HL-60 (cell line): ENCODE measurements around the gene NNT.

Source experiments
- DNase-seq, 2 experiments: peaks; one replicate each; pipeline ENCODE4 v3.0.0-alpha.2; 2010 to 2020; ENCODE audit warnings: low read depth in 1 of 2, low spot score in 1 of 2
- H3K27ac ChIP-seq: fragments of 250-450 bp; sonication (Bioruptor Pico); replicated peaks from 2 replicates; pipeline ENCODE4 v1.5.1; 2020; ENCODE audit warnings: mild to moderate bottlenecking, moderate library complexity
- H3K27me3 ChIP-seq: fragments of 250-450 bp; sonication (Bioruptor Pico); 2 replicates; pipeline ENCODE4 v1.5.1; 2021; ENCODE audit warnings: mild to moderate bottlenecking, moderate library complexity; ENCODE audit not compliant: insufficient read depth, poor library complexity, severe bottlenecking
- H3K4me3 ChIP-seq: replicated peaks from 2 replicates; pipeline ENCODE4 v1.5.1; 2011; ENCODE audit warnings: mild to moderate bottlenecking, control low read depth, low read length; ENCODE audit not compliant: insufficient read depth
- GABPA ChIP-seq: IDR thresholded peaks from 2 replicates; pipeline ENCODE4 v1.6.1; 2012; ENCODE audit warnings: low read depth
- POLR2AphosphoS5 ChIP-seq: IDR thresholded peaks from 2 replicates; pipeline ENCODE4 v1.6.1; 2012; ENCODE audit warnings: low read depth
- SPI1 ChIP-seq: IDR thresholded peaks from 2 replicates; pipeline ENCODE4 v1.6.1; 2012; ENCODE audit warnings: low read depth, mild to moderate bottlenecking, borderline replicate concordance
- TF ChIP-seq, protein P1 (sequence below): IDR thresholded peaks from 2 replicates; pipeline ENCODE4 v1.6.1; 2012; ENCODE audit warnings: low read depth; ENCODE audit not compliant: insufficient replicate concordance
- TF ChIP-seq, protein P2 (sequence below): IDR thresholded peaks from one replicate; pipeline ENCODE4 v1.5.1; 2011; ENCODE audit warnings: low read length, control low read depth, inconsistent platforms; ENCODE audit not compliant: insufficient read depth

Gene NNT

DNA sequence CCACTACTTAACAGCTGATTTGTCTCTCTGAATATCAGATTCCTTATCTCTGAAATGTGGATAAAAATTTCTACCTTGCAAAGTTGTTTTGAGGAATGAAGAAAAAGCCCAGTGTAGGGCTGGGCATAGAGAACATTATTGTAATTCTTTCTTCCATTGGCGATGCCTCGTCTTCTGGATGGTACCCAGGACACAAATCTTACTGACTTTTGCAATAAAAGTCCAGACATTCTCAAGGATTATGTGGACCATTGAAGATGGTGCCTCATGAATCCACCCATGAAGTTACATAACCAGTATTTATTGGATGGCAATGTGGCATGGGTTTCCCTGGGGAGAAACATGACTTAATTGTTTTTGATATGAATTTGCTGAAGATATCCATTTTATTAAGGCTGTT lies 33.1 kb downstream of the NNT start:
- H3K27ac ChIP-seq: no peak overlapping the region
- DNase-seq: no peak

DNA sequence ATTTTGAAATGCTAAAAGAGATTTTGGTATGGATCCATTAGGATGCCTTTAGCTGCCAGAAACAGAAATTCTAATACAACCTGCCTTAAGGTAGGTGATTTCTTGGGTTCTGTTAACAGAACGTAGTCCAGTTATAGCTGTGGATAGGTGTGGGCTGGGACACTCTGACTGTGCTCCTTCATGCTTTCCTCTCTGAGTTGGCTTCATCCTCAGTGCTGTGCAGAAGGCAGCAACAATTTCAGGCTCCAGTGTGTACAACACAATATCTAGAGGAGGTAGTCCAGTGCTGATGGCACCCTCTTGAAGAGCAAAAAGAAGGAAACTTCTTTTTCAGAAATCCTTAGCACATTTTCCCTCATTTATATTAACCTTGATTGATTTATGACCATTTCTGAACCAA lies 34.4 kb downstream of the NNT start:
- Histone ChIP-seq H3K27ac (no peak overlapping the region), H3K27me3 (no peaks in the 10 kb centered on the region), H3K4me3 (no peak overlapping the region)
- no peak for DNase-seq
- TF ChIP-seq, protein P1, sequence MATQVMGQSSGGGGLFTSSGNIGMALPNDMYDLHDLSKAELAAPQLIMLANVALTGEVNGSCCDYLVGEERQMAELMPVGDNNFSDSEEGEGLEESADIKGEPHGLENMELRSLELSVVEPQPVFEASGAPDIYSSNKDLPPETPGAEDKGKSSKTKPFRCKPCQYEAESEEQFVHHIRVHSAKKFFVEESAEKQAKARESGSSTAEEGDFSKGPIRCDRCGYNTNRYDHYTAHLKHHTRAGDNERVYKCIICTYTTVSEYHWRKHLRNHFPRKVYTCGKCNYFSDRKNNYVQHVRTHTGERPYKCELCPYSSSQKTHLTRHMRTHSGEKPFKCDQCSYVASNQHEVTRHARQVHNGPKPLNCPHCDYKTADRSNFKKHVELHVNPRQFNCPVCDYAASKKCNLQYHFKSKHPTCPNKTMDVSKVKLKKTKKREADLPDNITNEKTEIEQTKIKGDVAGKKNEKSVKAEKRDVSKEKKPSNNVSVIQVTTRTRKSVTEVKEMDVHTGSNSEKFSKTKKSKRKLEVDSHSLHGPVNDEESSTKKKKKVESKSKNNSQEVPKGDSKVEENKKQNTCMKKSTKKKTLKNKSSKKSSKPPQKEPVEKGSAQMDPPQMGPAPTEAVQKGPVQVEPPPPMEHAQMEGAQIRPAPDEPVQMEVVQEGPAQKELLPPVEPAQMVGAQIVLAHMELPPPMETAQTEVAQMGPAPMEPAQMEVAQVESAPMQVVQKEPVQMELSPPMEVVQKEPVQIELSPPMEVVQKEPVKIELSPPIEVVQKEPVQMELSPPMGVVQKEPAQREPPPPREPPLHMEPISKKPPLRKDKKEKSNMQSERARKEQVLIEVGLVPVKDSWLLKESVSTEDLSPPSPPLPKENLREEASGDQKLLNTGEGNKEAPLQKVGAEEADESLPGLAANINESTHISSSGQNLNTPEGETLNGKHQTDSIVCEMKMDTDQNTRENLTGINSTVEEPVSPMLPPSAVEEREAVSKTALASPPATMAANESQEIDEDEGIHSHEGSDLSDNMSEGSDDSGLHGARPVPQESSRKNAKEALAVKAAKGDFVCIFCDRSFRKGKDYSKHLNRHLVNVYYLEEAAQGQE: no peak
- no peak for TF ChIP-seq POLR2AphosphoS5

More for the DNA sequence above, 33.1 kb downstream of the NNT start:
- no peaks in the 10 kb centered on the region for H3K27me3 ChIP-seq
- no peak overlapping the region for H3K4me3 ChIP-seq
- TF ChIP-seq, protein P1: no peak
- TF ChIP-seq, protein P2, sequence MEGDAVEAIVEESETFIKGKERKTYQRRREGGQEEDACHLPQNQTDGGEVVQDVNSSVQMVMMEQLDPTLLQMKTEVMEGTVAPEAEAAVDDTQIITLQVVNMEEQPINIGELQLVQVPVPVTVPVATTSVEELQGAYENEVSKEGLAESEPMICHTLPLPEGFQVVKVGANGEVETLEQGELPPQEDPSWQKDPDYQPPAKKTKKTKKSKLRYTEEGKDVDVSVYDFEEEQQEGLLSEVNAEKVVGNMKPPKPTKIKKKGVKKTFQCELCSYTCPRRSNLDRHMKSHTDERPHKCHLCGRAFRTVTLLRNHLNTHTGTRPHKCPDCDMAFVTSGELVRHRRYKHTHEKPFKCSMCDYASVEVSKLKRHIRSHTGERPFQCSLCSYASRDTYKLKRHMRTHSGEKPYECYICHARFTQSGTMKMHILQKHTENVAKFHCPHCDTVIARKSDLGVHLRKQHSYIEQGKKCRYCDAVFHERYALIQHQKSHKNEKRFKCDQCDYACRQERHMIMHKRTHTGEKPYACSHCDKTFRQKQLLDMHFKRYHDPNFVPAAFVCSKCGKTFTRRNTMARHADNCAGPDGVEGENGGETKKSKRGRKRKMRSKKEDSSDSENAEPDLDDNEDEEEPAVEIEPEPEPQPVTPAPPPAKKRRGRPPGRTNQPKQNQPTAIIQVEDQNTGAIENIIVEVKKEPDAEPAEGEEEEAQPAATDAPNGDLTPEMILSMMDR: no peak
- TF ChIP-seq GABPA (no peak), POLR2AphosphoS5 (no peak), SPI1 (no peak)

DNA sequence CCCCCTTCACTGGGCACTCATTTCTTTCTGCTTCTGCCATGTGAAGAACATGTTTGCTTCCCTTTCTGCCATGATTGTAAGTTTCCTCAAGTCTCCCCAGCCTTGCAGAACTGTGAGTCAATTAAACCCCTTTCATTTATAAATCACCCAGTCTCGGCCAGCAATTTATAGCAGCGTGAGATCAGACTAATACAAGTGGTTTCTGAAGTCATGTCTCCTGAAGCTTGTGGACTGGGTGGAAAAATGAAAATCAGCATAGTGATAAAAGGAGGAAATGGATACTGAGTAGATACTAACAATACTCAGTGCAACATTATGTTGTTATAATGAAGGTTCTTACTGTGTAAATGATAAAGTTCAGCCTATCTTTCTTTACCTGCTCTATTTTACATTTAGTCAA lies 35.1 kb downstream of the NNT start:
- TF ChIP-seq GABPA: no peak
- TF ChIP-seq, protein P2: no peak
- TF ChIP-seq POLR2AphosphoS5: no peak
- TF ChIP-seq, protein P1: no peak
- TF ChIP-seq SPI1: no peak
- Histone ChIP-seq H3K4me3 (no peak overlapping the region), H3K27me3 (no peaks in the 10 kb centered on the region), H3K27ac (no peak overlapping the region)
- DNase-seq: no peak

DNA sequence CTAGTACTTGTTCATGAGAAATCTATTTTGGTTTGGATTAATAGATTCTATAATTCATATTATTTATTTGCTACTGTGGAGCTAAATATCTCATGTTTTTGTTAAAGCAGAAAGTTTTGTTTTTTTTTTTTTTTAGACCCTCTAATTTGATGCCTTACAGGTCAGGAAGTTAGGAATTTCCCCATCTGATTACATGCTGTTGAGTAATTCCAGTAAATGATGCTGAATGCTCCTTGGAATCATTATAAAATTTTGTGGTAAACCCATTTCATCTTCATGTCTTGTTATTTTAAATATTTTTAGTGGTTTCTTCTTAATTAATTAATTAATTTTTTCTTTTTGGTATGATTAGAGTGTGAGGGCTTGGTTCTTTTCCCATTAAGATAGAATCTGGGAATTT lies 35.6 kb downstream of the NNT start:
- Histone ChIP-seq H3K4me3 (no peak overlapping the region), H3K27ac (no peak overlapping the region), H3K27me3 (no peaks in the 10 kb centered on the region)
- TF ChIP-seq, protein P2: no peak
- TF ChIP-seq GABPA (no peak), POLR2AphosphoS5 (no peak), SPI1 (no peak)
- TF ChIP-seq, protein P1: no peak
- no peak for DNase-seq
